Activated CD4-positive, CD25-positive, alpha-beta regulatory T cell (primary cell): ENCODE measurements around the gene VPS16.

ENCODE experiments used
- DNase-seq, 4 experiments: peaks; one replicate each; lab custom pipeline; 2025; lab: John Stamatoyannopoulos, UW

VPS16 gene

DNA sequence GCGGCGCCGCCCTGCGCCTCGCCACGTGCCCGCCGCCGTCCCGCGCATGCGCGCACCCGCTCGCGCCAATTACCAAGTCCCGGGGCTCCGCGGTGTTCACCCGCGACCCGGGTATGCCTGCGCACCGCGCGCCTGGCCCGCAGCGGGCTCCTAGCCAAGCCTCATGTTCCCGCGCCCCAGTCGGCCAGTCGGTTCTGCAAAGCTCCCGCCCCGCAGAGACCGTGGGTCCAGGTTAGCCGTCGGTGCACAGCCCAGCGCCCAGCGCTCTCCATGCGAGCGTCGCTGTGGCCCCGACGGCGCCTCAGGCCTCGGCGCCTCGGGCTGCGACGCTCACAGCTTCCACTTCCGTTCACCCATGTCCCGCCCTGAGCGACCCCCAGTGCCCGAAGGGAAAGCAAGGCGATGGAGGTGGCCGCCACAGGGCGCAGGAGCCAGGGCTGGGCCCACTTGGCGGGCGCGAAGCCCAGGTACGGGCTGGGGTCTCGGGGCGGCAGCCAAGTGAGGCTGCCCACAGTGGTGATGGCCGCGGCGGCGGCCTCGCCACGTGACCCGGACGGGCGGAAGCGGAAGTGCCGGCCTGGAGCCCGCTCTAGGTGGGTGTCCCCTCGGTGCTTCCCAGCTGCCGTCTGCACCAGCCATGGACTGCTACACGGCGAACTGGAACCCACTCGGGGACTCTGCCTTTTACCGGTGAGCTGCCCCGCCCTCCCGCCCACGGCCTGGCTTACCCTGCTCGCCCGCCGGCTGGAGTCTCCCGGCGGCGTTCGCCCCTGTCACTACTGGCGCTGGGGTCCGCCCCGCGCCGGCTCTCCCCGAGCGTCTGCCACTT, at the start of gene VPS16, which contains the start of gene PCED1A:
Gene VPS16 (plus strand): TSS at position 608 of the 829 bp plus-strand sequence. CDS start 30 bp downstream, at position 638.
Gene PCED1A (minus strand): TSS at position 518 of the 829 bp plus-strand sequence. CDS start 743 bp downstream, outside the sequence.
- DNase-seq = peak; percentile 63 to 84 (median 78)

- no peak for DNase-seq
These were observed 47.1 kb upstream of the VPS16 start for GRCh38 chr20:2793471-2793870.

GRCh38 chr20:2794202-2794748, 46.3 kb upstream of the VPS16 start:
- no peak for DNase-seq

- DNase-seq = no peak
These were observed 45.6 kb upstream of the VPS16 start for GRCh38 chr20:2794866-2795447.

- DNase-seq = no peak
These were observed 45.1 kb upstream of the VPS16 start for GRCh38 chr20:2795451-2795850.

DNA sequence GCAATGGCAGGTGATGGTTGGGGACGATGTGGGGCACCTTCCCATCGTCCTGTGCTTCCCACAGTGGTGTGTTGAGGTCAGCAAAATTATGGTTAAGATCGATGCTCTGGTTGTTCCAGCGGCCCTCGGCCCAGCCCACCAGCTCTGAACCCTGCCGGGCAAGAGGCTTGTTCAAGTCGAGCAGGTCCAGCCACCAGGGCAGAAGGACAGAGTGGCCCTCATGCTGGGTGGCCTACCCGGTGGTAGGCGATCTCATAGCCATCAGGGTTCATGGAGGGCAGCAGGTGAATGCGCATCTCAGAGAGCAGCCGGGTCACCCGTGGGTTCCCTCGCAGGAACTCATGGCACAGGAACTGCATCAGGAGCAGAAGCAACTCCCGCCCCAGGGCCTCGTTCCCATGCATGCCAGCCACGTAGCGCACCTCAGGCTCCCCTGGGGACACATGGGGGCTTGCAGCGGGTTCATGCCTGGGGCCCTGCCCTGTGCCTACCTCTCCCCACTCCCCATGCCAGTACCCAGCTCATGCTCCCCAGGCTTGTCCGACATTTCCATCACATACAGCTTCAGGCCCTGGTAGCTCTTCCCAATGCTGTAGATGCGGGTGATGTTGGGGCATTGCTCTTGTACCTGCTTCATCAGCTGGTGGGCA, 44.4 kb upstream of the VPS16 start:
- no peak for DNase-seq

DNA sequence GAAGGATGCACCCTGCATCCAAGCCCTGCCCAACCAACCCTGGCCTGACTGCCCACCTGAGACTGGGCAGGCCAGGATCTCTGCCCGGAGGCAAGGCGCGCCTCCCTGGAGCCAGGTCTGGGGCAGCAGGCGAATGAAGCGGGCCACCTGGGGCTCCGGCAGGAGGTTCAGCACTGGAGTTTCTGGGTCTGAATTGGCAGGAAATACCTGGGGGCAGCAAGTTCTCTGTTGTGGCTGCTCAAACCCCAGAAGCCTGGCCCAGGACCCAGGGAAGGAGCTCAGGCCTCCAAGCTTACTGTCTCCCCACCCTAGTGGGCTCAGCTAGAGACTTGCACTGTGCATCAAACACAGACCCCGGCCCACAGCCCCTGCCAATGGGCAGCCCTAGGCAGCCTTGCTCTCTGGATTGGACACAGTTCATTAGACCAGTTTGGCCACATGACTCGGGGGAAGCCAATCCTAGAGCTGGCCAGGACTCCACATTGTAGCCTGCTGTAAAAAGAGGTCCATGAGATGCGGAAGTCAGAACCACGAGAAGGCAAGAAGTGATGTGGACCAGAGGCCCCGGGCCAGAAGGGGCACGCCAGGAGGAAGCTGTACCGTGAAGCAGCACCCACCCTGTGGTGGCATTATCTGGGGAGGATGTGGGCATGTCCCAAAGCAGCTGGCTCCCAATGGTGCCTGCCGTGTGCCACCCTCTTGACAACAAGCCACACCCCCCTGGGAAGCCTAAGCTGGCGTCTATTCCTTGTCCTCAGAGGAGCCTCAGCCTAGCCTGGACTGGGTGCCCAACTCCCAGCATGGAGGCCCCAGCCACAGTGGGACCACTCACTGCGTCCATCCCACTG, 43.2 kb upstream of the VPS16 start:
- DNase-seq = no peak

- no peak for DNase-seq
These were observed 42.3 kb upstream of the VPS16 start for GRCh38 chr20:2798095-2798805.

GRCh38 chr20:2798814-2799213, 41.7 kb upstream of the VPS16 start:
- no peak for DNase-seq

- no peak for DNase-seq
These were observed 41.3 kb upstream of the VPS16 start for GRCh38 chr20:2799271-2799670.

- DNase-seq = no peak
These were observed 40.6 kb upstream of the VPS16 start for GRCh38 chr20:2799688-2800520.

- DNase-seq = no peak
These were observed 39.8 kb upstream of the VPS16 start, which contains the start of gene CPXM1 for GRCh38 chr20:2800521-2801285. CPXM1 (minus strand) TSS chr20:2800627; CDS start chr20:2800572, 55 bp downstream.

GRCh38 chr20:2801286-2801728, 39.2 kb upstream of the VPS16 start:
- no peak for DNase-seq

GRCh38 chr20:2804041-2804828, 36.3 kb upstream of the VPS16 start:
- no peak for DNase-seq

DNA sequence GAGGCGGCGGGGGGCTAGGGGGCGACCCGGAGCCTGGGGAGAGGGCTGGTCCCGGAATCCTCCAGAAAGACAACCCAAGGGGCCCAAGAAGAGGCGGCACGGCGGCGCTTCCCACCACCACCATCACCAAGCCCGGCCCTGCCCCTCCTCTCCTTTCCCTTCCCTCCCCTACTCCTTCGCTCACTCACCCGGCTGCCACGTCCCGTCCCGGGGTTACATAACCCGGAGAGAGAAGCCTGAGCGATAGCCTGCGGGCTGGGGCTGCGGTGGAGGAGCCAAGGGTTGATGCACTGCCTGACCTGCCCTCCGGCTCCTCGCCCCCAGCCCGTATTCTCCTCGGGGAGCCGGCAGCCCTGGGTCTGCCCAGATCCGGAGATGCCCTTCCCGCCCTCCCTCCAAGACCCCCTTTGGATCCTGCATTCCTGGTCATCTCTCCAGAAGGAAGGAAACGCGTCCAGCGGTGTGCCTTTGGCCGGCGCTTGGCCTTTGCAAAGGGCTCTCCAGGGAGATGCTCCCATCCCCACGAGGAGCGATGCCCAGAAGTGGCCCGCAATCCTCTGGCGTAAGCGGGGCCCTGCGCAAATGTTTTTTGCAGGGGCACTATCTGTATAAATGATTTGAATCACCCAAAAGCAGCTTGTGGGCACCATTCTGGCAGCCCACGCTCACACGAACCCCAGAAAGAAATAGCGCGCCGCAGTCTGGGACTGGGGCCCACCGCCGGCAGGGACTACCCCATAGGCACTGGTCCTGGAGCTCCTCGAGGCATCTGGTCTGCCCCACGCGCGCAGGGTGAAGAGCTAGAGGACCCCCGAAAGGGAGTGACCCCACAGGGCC, 35.5 kb upstream of the VPS16 start:
- no peak for DNase-seq

DNA sequence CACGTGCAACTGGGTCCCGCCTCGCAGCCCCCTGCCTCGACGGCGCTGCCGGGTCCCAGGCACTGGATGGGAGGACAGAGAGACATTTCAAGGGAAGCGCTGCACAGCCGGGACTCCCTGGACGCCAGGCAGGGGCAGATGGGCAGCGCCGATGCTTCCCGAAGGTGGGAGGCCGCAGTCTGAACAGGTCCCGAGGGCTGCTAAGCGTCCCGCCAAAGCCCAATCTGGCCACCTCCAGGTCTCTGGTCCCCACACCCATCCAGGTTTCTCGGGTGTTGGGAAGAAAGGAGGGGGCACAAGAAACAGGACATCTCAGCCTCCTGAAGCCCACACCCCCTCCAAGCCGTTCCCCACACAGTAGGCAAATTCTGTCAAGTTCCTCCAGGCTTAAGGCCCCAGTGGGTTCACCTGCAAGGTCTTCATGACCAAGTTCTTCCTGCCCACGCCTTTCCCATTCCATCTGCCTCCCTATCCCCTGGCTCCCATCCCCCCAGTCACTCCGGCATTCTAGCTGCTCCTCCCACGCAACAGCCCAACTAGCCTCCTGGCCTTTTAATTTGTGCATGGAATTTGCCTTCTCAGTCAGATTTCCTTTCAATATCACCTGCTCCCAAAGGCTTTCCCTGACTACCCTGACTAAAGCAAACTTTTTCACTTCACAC, 34.7 kb upstream of the VPS16 start:
- no peak for DNase-seq

DNA sequence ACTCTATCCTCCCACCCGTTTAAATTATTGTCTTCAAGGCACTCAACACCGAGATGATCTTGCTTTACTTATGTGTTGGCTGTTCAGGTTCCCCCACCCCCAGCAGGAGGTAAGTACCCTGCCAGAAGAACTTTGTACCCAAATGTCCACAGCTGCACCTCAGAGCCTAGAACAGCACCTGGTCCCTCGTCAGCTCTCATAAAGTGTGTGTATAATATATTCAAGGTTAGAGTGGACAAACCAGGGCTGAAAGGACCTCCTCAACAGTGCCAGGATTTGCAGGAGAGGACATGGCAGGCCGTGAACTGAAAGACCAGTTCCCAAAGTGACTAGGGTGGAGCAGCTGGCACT, 34.2 kb upstream of the VPS16 start:
- no peak for DNase-seq
